HCT116 (cell line): ENCODE results near the gene PRRT3.

Experiments
- CEBPB ChIP-seq: IDR thresholded peaks from 2 replicates; pipeline ENCODE4 v1.6.1; 2012; ENCODE audit warnings: low read depth
- REST ChIP-seq: IDR thresholded peaks from 2 replicates; pipeline ENCODE4 v1.6.1; 2012; ENCODE audit warnings: low read depth

DNA sequence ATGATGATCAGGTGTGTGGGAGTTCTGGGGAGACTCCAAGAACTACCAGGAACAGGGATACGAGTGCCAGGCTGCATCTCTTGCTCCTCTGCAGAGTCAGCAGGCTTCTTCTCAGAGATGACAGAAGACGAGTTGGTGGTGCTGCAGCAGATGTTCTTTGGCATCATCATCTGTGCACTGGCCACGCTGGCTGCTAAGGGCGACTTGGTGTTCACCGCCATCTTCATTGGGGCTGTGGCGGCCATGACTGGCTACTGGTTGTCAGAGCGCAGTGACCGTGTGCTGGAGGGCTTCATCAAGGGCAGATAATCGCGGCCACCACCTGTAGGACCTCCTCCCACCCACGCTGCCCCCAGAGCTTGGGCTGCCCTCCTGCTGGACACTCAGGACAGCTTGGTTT lies 7.9 kb downstream of the PRRT3 start:
- TF ChIP-seq CEBPB, result no peak
- TF ChIP-seq REST, result no peak
